Hippocampal formation (tissue), 2 donors: ENCODE data around the gene RITA1.
A peak's percentile ranks its signal among the peaks of the same experiment; 100 is the strongest.
"Not testable (repeated sequence)": the region's sequence is repeated elsewhere in the genome, so short reads cannot be mapped to it uniquely, and the experiment has no call there.

Experiments
- DNase-seq, 2 donors: peaks; one replicate each; lab custom pipeline; 2025; lab: John Stamatoyannopoulos, UW

The RITA1 gene

GRCh38 chr12:113203852-113204760 is 18.6 kb downstream of the RITA1 start:
- no peak for DNase-seq

GRCh38 chr12:113204804-113205203 is 19.3 kb downstream of the RITA1 start:
- DNase-seq: no peak

GRCh38 chr12:113206802-113207201 is 21.3 kb downstream of the RITA1 start:
- not testable (repeated sequence) for DNase-seq

- no peak for DNase-seq
Observed at GRCh38 chr12:113207613-113208040, 22.1 kb downstream of the RITA1 start.

GRCh38 chr12:113208041-113208934 is 22.8 kb downstream of the RITA1 start:
- peak in 1 of 2 donors; percentile 37 for DNase-seq

GRCh38 chr12:113211160-113211559 is 25.6 kb downstream of the RITA1 start:
- no peak for DNase-seq

- no peak for DNase-seq
Observed at GRCh38 chr12:113214895-113215400, 29.4 kb downstream of the RITA1 start.

- DNase-seq: no peak
Observed at GRCh38 chr12:113216027-113216426, 30.5 kb downstream of the RITA1 start.

GRCh38 chr12:113220593-113221180 is 35.2 kb downstream of the RITA1 start:
- DNase-seq: no peak

GRCh38 chr12:113221181-113221996 is 35.9 kb downstream of the RITA1 start, which contains the start of gene TPCN1:
TSS of gene TPCN1 (plus strand) at chr12:113221464. CDS start at chr12:113226853, 5,389 bp downstream.
- peak; percentile 99 to 100 for DNase-seq

GRCh38 chr12:113221997-113222729 is 36.6 kb downstream of the RITA1 start:
- no peak for DNase-seq

GRCh38 chr12:113222730-113223531 is 37.4 kb downstream of the RITA1 start:
- DNase-seq: peak; percentile 40 to 77

GRCh38 chr12:113224955-113225354 is 39.4 kb downstream of the RITA1 start:
- DNase-seq: no peak

GRCh38 chr12:113226696-113227568 is 41.4 kb downstream of the RITA1 start:
- peak in 1 of 2 donors; percentile 55 for DNase-seq

- no peak for DNase-seq
Observed at GRCh38 chr12:113227686-113228391, 42.3 kb downstream of the RITA1 start.

GRCh38 chr12:113228394-113229028 is 43.0 kb downstream of the RITA1 start:
- DNase-seq: no peak
